Endothelial cell of hepatic sinusoid (primary cell): ENCODE data around the gene MSH6.

ENCODE experiments used
- in situ Hi-C: cut with HindIII; loops from 2 replicates; pipeline ENCODE4 v1.10.0; 2017; ENCODE audit warnings: low sequenced_read_pairs

MSH6 gene

DNA sequence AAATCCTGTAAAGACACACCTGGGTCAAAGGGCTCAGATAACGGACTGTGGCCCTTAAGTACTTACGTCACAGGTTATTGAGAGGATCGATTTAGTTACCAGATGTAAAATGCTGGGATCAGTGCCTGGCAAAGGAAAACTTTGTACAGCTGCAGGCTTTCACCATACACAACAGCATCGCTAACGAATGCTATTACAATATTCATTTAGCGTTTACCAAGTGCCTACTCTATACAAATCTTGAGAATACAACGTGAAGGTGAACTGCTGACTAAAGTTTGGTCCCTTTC lies 619 bp upstream of the MSH6 start:
- in situ Hi-C loops: no loop called here

DNA sequence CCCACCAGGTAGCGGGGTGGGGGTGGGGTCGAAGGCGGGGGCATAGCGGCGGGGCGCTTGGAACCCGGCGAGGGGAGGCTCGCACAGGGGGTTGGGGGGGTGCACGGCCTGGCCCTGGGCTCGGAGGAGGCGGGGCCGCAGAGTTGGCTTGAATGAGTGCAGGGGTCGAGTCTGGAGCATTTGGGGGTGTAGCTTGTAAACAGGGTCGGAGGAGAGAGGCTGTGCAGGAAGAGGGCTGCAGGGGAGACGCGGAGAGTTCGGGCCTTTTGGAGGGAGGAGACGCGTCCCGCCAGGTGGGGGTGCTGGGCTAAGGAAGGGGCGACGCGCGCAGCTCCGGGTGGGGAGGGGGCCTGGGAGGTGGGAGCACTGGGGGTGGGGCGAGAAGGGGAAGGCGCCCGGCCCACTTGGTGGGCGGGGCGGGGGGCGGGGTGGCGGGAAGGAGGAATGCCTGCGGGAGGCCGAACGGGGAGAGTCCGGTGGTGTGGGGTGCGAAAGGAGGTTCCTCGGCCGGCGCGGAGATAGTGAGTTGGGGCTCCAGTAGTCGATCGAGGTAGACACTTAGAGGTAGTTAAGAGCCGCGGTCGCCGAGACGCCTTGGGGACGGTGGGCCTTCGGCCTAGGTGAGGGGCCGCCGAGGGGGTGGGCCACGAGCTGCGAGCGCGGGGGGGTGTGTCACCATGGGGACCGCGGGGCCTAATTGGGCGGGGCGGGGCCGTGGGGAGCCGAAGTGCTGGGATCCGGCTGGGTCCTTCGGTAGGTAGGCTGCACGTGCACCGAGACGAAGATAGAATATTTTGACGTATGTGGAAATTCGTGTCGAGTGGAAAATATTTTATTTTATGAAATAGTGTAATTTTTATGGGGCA lies 774 bp downstream of the MSH6 start:
- in situ Hi-C loops: no loop called here

DNA sequence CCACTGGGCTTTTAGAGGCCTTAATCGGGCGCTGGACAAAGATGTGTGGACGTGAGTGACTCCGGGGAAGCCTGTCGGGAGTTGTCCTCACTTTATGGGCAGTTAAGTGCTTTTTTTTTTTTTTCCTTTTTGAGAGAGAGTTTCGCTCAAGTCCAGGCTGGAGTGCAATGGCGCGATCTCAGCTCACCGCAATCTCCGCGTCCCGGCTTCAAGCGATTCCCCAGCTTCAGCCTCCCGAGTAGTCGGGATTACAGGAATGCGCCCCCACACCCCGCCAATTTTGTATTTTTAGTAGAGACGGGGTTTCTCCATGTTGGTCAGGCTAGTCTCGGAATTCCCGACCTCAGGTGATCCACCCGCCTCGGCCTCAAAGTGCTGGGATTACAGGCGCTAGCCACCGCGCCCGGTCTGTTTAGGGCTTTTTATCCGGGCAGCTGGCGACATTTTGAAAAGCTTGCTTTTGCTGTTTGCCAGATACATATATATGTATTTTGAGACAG lies 1.5 kb downstream of the MSH6 start:
- in situ Hi-C loops: no loop called here

DNA sequence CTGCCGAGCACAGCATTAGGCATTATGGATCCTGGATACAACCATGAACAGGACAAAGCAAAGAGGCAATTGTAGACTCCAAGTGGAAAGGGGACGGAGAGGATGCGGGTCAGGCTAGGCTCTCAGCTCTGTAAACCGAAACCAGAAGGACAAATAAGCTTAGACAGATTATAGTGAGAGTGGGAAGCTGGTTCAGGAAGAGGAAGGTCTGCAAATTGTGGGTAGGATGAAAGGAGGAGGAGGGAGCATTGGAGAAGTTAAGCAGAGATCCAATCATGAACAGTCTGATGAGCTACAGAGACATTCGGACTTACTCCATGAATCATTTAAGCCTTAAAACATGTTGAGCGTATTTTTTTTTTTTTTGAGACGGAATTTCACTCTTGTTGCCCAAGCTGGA lies 3.0 kb downstream of the MSH6 start:
- in situ Hi-C loops: no loop called here

DNA sequence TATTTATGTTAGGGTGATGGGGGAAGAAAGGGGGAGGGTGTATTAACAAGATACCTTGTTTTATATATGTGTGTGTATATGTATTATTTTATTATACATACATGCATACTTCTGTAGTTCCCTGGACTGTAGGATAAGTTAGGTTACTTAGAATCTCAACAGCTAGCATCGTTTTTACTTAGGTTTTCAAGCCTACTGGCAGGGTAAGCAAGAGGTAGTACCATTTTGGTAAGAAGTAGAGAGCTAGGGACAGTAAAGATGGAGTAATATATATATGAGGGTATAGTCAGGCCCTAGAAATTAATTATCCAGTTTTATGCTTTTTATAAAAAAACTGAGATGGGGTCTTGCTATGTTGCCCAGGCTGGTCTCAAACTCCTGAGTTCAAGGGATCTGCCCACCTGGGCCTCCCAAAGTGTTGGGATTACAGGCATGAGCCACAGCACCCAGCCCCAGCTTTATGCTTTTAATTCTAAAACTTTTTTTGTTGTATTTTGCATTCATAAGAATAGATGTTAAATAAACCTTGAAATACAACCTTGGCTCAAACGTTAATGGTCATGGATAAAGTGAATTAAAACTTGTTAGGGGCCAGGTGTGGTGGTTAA lies 13.2 kb downstream of the MSH6 start:
- in situ Hi-C loops: no loop called here

DNA sequence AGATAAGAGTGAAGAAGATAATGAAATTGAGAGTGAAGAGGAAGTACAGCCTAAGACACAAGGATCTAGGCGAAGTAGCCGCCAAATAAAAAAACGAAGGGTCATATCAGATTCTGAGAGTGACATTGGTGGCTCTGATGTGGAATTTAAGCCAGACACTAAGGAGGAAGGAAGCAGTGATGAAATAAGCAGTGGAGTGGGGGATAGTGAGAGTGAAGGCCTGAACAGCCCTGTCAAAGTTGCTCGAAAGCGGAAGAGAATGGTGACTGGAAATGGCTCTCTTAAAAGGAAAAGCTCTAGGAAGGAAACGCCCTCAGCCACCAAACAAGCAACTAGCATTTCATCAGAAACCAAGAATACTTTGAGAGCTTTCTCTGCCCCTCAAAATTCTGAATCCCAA lies 15.7 kb downstream of the MSH6 start:
- in situ Hi-C loops: no loop called here

DNA sequence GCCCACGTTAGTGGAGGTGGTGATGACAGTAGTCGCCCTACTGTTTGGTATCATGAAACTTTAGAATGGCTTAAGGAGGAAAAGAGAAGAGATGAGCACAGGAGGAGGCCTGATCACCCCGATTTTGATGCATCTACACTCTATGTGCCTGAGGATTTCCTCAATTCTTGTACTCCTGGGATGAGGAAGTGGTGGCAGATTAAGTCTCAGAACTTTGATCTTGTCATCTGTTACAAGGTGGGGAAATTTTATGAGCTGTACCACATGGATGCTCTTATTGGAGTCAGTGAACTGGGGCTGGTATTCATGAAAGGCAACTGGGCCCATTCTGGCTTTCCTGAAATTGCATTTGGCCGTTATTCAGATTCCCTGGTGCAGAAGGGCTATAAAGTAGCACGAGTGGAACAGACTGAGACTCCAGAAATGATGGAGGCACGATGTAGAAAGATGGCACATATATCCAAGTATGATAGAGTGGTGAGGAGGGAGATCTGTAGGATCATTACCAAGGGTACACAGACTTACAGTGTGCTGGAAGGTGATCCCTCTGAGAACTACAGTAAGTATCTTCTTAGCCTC lies 16.2 kb downstream of the MSH6 start:
- in situ Hi-C loops: no loop called here

DNA sequence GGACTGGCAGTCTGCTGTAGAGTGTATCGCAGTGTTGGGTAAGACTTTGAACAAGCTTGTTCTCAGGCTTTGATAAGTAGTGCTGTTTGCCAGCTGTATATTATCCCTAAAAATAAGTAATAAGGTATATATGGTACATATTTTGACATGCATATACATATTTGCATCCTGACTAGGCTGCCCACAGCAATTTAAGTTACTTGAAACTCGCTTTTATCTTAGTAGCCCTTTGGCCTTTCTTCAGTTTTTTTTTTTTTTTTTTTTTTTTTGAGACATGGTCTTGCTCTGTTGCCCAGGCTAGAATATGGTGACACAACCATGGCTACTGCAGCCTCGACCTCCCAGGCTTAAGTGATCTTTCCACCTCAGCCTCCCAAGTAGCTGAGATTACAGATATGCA lies 18.2 kb downstream of the MSH6 start:
- in situ Hi-C loops: no loop called here

DNA sequence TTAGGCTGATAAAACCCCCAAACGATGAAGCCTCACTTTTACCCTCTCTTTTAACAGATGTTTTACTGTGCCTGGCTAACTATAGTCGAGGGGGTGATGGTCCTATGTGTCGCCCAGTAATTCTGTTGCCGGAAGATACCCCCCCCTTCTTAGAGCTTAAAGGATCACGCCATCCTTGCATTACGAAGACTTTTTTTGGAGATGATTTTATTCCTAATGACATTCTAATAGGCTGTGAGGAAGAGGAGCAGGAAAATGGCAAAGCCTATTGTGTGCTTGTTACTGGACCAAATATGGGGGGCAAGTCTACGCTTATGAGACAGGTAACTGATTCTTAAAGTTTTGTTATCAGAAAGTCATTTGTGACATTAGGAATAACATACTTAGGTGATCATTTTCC lies 20.4 kb downstream of the MSH6 start:
- in situ Hi-C loops: no loop called here

DNA sequence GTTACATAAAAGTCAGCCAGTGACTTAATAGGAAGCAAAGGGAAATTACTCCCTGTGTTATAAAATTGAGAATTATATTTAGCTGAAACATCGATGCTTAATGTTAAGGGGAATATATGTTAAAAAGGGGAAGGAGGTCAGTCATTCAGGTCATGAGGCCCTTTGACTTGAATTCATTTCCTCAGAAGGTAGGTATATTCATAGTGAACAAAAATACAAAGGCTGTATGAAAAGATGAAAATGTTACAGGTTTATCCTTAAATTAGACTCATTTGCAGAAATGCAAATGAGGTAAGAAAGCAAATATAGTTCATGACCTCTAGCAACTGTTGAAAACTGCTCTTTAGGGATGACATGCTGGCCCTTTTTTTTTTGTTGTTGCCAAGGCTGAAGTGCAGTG lies 20.8 kb downstream of the MSH6 start:
- in situ Hi-C loops: no loop called here

DNA sequence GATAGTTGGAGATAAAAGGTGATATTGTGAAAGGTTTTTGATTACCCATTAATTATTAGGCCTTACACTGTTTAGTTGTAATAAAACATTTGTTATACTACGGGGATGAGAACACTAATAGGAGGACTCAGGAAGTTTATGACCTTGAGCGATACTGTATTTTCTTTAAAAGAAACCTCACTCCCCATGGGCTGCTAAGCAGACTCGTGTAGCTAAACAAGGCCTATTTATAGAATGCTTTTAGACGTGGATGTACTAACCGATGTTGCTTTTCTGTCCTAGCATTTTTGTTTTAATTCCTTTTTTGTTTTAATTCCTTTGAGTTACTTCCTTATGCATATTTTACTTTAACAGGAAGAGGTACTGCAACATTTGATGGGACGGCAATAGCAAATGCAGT lies 22.9 kb downstream of the MSH6 start:
- in situ Hi-C loops: no loop called here

DNA sequence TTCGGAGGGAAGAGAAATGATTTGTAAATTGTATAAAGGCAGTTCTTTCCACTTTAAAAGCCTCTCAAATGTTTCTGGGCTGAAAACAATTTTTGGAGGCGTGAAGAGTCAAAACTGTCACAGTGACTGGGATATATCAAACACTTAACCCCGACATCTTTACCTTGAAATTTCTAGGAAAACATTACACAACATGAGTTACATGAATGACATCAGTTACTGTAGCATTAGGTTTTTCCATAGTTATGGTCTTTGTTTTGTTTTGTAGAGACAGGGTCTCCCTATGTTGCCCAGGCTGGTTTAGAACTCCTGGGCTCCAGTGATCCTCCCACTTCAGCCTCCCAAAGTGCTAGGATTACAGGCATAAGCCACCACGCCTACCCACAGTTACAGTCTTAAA lies 25.7 kb downstream of the MSH6 start:
- in situ Hi-C loops: no loop called here

DNA sequence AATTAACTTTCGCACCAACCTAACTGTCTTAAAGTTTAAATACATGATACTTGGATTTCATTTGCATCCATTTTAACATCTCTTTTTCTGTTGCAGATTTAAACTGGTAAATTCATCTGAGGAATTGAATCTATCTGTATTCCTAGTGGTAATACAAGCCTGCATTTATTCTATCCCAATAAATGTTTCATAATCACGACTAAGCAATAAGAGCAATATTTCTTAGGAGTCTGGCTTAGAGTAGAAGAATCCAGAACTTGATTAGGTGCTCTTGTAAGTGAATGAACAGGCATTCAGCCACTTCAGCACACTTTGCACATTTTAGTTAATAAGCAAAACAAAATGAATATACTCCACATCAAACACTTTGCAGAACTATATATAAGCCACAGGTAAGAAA lies 27.0 kb downstream of the MSH6 start:
- in situ Hi-C loops: no loop called here

DNA sequence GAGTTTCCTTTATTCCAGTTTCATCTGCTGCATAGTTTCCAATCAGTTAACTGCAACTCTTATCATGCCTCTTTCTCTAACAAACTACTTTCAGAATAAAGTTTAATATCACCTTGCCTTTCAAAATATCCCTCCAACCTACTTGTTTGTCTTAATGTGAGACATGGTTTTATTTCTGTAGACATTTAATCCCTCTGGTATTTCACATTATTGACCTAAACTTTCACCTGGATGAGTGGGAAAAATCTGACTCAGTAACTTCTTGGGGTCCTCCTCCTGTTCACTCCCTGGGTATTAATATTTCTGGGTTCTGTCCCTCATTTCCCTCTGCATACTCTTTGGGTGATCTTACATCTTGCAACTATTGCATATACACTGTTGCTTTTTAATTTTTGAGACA lies 27.9 kb downstream of the MSH6 start:
- in situ Hi-C loops: no loop called here

DNA sequence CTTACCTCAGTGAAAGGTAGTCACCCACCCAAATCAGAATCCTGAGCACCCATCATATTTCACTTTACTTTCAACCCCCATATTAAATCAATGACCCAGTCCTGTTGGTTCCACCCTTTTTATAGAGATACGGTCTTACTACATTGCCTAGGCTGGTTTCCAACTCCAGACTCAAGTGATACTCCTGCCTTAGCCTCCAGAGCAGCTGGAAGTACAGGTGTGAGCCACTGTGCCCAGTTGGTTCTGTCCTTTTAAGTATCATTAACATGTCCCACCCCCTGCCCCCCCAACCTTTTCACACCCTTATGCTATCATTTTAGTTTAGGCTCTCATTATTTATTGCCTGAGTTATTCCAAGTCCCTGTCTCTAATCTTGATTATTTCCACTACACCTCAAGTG lies 28.7 kb downstream of the MSH6 start:
- in situ Hi-C loops: no loop called here

DNA sequence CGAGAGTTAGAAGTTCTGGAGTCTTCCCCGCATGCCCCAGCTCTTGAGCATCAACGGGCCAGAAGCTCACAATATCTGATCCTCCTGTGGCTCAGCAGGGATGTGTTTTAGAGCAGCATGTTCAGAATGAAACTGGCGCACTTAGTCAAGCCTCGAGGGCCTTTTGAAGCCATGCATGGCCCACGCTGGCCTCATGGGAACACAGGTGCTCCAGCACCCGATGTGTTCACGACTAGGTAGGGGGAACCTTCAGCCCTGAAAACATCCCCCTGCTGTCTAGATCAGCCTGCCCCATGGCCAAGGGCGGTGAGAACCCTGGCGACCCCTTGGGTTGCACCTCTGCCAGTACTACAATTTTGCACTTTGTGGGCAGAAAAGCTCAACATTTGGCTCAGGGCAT lies 32.8 kb downstream of the MSH6 start:
- in situ Hi-C loops: no loop called here

DNA sequence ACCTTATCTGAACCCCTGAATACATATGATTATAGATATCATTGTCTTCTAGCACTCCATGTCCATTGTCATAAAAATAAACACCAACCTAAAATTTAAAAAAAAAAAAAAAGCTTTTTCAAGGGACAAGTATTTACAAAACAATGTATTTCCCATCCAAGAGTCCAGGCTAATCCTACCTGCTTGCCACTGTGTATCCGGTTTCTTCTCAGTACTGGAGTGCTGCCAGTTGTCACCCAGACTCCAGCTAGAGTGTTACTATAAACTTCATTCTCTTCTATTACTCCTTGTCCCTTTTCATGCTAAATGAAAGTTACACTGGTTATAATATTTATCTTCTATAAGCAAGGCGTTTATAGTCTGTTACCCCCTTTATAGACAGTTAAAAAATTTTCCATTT lies 35.8 kb downstream of the MSH6 start:
- in situ Hi-C loops: no loop called here

DNA sequence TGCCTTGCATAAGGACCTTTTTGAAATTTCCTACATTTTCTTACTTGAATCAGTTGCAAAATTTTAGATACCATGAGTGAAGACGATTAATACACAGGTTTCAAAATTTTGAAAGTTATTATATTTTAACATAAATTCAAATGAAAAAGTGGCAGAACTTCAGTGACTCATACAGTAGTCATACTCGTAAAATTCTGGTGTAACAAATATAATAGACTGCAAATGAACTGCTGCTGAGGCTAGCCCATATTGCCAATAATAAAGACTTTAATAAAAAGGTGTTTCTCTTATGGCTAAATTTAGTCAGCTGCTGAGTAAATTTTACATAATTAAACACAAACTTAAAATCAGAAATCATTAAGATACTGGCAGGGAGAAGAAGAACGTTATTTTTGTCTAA lies 36.9 kb downstream of the MSH6 start:
- in situ Hi-C loops: loop anchor here (10.0 kb wide), 1 partner anchor 285 kb away; no protein-coding TSS in a partner anchor

DNA sequence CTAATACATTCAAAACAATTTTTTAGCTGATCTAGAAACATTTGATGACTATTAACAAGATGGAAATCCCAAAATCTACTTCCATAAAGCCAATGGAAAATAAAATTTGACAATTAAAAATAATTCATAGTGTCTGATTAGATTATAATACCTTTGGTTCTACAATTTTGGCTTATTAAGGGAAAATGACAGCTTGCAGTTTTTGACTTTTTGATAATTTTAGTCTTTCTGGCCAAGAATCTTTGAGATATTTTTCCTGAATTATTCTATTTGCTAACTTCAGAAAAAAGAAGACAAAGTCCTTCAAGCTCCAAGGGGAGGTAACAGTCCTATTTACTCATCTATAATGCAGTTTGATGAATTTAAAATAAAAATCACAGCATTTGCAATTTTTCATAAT lies 39.6 kb downstream of the MSH6 start:
- in situ Hi-C loops: loop anchor here (10.0 kb wide), 1 partner anchor 282 kb away; no protein-coding TSS in a partner anchor

DNA sequence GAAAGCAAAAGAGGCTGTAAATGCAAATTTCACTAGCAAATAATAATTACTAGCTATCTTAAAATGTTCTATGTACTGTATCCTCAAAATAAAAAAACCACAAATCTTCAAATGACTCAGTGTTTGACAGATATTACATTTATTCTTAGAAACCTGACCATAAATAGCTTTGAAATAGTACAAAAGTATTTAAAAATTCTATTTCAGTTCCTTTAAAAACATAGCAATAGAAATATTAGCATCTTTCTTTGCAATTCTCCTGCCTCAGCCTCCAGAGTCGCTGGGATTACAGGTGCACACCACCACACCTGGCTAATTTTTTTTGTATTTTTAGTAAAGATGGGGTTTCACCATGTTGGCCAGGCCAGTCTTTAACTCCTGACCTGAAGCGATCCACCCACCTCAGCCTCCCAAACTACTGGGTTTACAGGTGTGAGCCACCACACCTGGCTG lies 50.6 kb downstream of the MSH6 start:
- in situ Hi-C loops: no loop called here

DNA sequence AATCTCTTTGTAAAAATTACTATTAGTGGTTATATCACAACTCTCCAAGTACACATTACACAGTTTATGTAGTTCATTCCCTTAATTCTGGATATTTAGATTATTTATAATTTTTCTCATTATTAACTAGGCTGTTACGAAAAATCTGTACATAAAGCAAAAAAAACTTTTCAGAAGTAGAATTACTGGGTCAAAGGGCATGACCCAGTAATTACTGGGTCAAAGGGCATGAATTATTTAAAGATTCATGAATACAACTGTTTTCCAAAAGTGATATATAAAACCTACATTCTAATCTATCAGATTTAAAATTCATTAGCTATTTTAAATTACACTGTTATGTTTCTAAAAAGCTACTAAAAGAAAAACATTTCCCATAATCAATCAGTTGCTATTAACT lies 55.3 kb downstream of the MSH6 start:
- in situ Hi-C loops: no loop called here

DNA sequence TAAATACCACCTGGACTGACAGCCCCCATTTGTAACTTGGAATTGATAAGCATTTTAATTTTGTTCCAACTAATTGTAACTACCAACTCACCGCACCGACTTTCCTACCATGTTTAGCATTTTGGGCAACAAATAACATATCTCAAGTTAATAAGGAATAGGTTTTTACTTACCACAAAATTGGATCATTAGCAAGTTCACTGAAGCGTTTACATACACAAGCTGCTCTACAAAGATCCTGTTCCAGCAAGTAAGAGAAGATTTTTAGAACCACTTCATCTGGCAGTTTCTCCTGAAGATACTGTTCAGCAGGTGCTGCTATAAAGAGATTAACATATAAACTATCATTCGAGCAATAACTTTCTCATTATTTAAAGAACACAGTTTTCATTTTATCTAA lies 55.7 kb downstream of the MSH6 start:
- in situ Hi-C loops: no loop called here
